SJSA1 (cell line): ENCODE measurements around the gene BTBD17. TPM values are rescaled to one million over a fixed set of nuclear protein-coding genes. Genes with fewer than 3 reads are reported as not detected.
"Not testable (repeated sequence)": the region's sequence is repeated elsewhere in the genome, so short reads cannot be mapped to it uniquely, and the experiment has no call there.

ENCODE experiments used
- DNase-seq, 2 experiments: peaks; one replicate each; pipeline ENCODE4 v3.0.0-alpha.2; 2015 to 2020; ENCODE audit warnings: low spot score in 2 of 2, low read depth in 1 of 2
- H3K27ac ChIP-seq: fragments of 250-450 bp; sonication (Bioruptor Pico); 2 replicates; pipeline ENCODE4 v1.5.1; 2020; ENCODE audit warnings: mild to moderate bottlenecking, moderate library complexity
- H3K27me3 ChIP-seq: fragments of 250-450 bp; sonication (Bioruptor Pico); replicated peaks from 2 replicates; pipeline ENCODE4 v1.5.1; 2020; ENCODE audit warnings: mild to moderate bottlenecking, moderate library complexity
- H3K36me3 ChIP-seq: fragments of 250-450 bp; sonication (Bioruptor Pico); 2 replicates; pipeline ENCODE4 v1.5.1; 2020; ENCODE audit warnings: mild to moderate bottlenecking
- H3K4me1 ChIP-seq: fragments of 250-450 bp; sonication (Bioruptor Pico); replicated peaks from 2 replicates; pipeline ENCODE4 v1.6.1; 2021; ENCODE audit warnings: mild to moderate bottlenecking
- H3K4me3 ChIP-seq: fragments of 250-450 bp; sonication (Bioruptor Pico); 2 replicates; pipeline ENCODE4 v1.5.1; 2020; ENCODE audit warnings: mild to moderate bottlenecking
- H3K9me3 ChIP-seq: fragments of 250-450 bp; sonication (Bioruptor Pico); replicated peaks from 2 replicates; pipeline ENCODE4 v1.5.1; 2020; ENCODE audit warnings: mild to moderate bottlenecking
- total RNA-seq: library from RNA; depleted of rRNA; stranded (reverse); fragments of >200 nt; shearing (Covaris generic); gene quantifications from 2 replicates; pipeline ENCODE4 v1.2.3, GENCODE V29; 2014; rRNA removed

Gene BTBD17
- total RNA-seq: not detected in 2 replicates

DNA sequence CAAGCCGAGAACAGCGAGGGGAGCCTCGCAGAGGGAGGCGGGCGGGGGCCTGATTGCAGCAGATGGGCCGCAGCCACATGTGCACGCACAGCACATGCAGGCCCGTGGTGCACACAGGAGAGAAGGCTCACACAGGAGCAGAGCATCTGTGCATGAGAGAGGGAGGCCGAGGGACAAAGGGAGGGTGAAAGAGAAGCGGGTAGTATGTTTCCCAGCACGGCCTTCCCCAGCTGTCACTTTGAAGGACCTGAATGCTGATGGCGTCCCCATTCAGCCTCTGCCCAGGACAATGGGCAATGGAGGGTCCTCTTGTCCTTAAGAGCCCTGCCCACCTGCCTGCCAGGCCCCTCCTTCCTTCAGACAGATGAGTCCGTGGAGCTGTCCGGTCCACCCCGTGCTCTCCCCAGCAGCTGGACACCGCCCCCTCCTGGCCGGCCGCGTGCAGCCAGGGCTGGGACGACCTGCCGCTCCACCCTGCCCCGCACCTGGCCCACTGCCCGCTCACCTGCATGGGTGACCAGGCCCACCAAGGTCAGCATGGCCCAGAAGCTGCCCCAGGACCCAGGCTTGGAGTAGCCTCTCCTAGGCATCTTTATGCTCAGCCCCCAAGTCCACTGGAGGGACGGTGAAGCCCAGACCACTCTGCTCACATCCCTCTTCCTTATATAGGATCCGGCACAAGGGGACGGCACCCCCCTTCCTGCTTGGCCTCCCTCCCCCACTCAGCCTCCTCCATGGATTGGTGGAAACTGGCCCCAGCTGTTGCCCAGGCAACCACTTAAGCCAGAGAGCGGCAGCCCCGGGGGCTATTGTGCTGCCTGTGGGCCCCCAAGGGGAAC, at the start of gene BTBD17:
BTBD17 (minus strand) TSS at position 639 of the 839 bp plus-strand sequence; CDS start at position 590, 49 bp downstream.
- H3K27ac ChIP-seq: no peak within 1 kb of the TSS
- peaks cover 5% of the 10 kb centered on the region; the same call in 1 of the 2 replicates for H3K9me3 ChIP-seq
- no peak within 1 kb of the TSS for H3K4me3 ChIP-seq
- H3K27me3 ChIP-seq: peaks cover 81% of the 10 kb centered on the region
- no peaks in the 10 kb centered on the region for H3K36me3 ChIP-seq
- DNase-seq: no peak
- peaks cover 10% of the 10 kb centered on the region for H3K4me1 ChIP-seq

DNA sequence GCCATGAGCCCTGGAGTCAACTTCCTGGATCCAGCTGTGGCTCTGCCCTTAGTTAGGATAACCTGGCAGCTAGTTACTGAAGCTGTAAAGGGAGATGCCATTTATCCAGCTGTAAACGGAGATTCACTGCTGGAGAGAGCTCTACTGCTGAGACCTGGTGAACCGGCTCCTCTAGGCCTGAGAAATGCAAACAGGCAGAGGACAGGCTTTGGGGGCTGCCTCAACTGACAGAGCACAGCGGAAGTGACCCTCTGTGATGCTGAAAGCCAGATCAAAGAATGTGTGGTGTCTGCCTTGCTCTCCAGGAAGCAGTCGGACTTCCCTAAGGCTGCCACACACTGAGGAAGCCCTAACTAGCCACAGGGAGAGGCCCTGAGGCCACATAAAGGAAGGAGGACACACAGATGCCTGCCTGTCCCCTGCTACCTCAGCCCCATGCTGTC, 48.4 kb upstream of the BTBD17 start:
- Histone ChIP-seq H3K36me3 (no peaks in the 10 kb centered on the region), H3K4me3 (no peak overlapping the region), H3K27ac (no peak overlapping the region), H3K27me3 (no peaks in the 10 kb centered on the region), H3K4me1 (peaks cover 38% of the 10 kb centered on the region), H3K9me3 (no peaks in the 10 kb centered on the region)
- DNase-seq: no peak

GRCh38 chr17:74408815-74409214, 47.1 kb upstream of the BTBD17 start:
- Histone ChIP-seq H3K9me3 (no peaks in the 10 kb centered on the region), H3K36me3 (no peaks in the 10 kb centered on the region), H3K27me3 (no peaks in the 10 kb centered on the region), H3K27ac (peak overlapping the region; percentile 64), H3K4me1 (peaks cover 38% of the 10 kb centered on the region), H3K4me3 (no peak overlapping the region)
- peak in 1 of 2 experiments; percentile 90 for DNase-seq

GRCh38 chr17:74408262-74408661, 46.6 kb upstream of the BTBD17 start:
- no peaks in the 10 kb centered on the region for H3K27me3 ChIP-seq
- DNase-seq: peak; percentile 83 to 91
- H3K36me3 ChIP-seq: no peaks in the 10 kb centered on the region
- peaks cover 38% of the 10 kb centered on the region for H3K4me1 ChIP-seq
- H3K27ac ChIP-seq: peak overlapping the region; percentile 64
- no peak overlapping the region for H3K4me3 ChIP-seq
- no peaks in the 10 kb centered on the region for H3K9me3 ChIP-seq

GRCh38 chr17:74407384-74407783, 45.7 kb upstream of the BTBD17 start:
- DNase-seq: peak; percentile 61 to 72
- no peaks in the 10 kb centered on the region for H3K36me3 ChIP-seq
- no peaks in the 10 kb centered on the region for H3K9me3 ChIP-seq
- H3K4me3 ChIP-seq: no peak overlapping the region
- peaks cover 38% of the 10 kb centered on the region for H3K4me1 ChIP-seq
- H3K27me3 ChIP-seq: no peaks in the 10 kb centered on the region
- H3K27ac ChIP-seq: no peak overlapping the region; the same call in none of the 2 replicates

GRCh38 chr17:74405311-74405710, 43.6 kb upstream of the BTBD17 start:
- H3K9me3 ChIP-seq, H3K27ac ChIP-seq, H3K36me3 ChIP-seq, H3K27me3 ChIP-seq, H3K4me3 ChIP-seq, DNase-seq: not testable (repeated sequence)
- peaks cover 36% of the 10 kb centered on the region for H3K4me1 ChIP-seq

DNA sequence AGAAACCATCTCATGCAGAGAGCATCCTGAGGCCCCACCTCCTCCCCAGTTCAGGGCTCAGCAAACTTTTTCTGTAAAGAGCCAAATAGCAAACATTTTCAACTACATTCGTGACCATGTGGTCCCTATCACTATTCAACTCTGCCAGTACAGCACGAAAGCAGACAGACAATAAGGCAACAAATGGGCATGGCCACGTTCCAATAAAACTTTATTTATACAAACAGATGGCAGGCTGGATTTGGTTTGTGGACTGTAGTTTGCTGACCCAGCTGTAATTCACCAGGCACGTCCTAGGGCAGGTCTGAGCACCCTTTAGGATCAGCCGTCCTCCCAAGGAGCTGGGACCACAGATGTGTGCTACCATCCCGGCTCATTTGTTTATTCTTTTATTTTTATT, 43.1 kb upstream of the BTBD17 start:
- Histone ChIP-seq H3K4me1 (peaks cover 31% of the 10 kb centered on the region), H3K27me3 (no peaks in the 10 kb centered on the region), H3K27ac (no peak overlapping the region), H3K36me3 (no peaks in the 10 kb centered on the region), H3K4me3 (no peak overlapping the region), H3K9me3 (no peaks in the 10 kb centered on the region)
- DNase-seq: no peak

DNA sequence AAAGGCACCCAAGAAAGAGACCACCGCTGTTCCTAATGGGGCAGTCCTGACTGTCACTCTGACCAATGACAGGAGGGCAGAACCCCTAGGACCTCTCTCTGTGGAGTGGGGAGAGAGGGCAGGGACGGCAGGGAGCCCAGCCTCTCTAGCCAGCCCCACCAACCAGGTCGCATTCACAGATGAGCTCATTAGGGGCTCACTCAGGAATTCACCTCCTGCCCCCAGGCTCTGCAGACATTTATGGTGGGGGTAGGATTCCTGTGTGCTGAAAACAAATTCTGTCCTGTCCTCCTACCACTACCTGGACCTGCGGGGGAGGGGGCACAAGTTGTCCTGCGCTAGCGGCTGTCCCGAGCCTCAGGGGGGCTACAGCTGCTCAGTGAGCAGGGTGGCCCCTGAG, 42.5 kb upstream of the BTBD17 start:
- Histone ChIP-seq H3K36me3 (no peaks in the 10 kb centered on the region), H3K27me3 (0 out of 2 replicates have a peak, but pooled peaks cover under 1% of the 10 kb centered on the region), H3K9me3 (no peaks in the 10 kb centered on the region), H3K27ac (no peak overlapping the region), H3K4me1 (peaks cover 25% of the 10 kb centered on the region), H3K4me3 (no peak overlapping the region)
- no peak for DNase-seq

DNA sequence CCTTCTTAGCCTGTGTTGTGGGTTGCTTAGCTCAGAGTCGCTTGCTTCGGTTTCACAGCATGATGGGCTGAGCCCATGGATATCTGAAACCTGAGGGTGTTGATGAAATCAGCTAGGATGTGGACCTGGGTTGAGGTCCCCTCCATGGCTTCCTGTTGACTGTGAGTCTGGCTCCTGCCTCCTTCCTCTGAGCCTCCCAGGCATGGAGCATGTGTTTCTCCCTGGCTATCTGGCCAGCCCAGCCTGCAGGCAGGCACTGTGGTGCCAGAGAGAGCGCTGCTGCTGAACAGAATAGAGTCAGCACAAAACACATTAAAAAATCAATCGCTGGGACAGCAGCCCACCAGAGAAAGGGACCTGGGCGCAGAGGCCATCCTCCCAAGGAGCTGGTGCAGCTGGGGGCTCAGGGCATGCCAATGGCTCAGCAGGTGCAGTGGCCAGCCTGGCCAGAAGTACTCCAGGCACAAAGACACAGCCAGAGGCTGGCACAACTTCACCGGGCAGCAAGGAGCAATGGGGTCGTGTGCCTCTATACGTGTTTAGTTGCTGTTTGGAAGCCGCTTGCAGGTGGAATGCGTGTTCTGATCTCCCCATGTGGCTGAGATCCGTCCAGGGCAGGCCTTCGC, 42.0 kb upstream of the BTBD17 start:
- Histone ChIP-seq H3K4me1 (peaks cover 21% of the 10 kb centered on the region), H3K36me3 (no peaks in the 10 kb centered on the region), H3K27ac (no peak overlapping the region), H3K9me3 (no peaks in the 10 kb centered on the region), H3K4me3 (no peak overlapping the region), H3K27me3 (0 out of 2 replicates have a peak, but pooled peaks cover 5% of the 10 kb centered on the region)
- DNase-seq: no peak

DNA sequence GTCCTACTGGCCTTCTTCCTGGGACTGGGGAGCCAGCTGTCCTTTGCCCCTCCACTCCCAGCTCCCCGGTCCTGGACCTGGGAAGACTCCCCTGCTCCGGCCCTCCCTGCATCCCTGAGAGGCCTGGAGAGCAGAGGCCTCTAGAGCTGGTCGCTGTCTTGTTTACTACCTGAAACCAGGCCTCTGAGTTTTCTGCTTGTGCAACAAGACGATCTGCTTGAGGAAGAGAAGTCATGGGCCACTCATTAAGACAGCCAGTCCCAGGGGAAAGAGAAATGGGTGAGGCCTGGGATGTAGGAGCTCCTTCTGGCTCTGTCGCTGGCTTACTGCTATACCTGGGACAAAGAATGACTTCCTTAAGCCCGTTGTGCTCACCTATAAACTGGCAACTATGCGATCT, 40.4 kb upstream of the BTBD17 start:
- Histone ChIP-seq H3K27ac (no peak overlapping the region), H3K4me3 (no peak overlapping the region), H3K36me3 (no peaks in the 10 kb centered on the region), H3K4me1 (peaks cover 6% of the 10 kb centered on the region), H3K27me3 (0 out of 2 replicates have a peak, but pooled peaks cover 5% of the 10 kb centered on the region), H3K9me3 (no peaks in the 10 kb centered on the region)
- no peak for DNase-seq

DNA sequence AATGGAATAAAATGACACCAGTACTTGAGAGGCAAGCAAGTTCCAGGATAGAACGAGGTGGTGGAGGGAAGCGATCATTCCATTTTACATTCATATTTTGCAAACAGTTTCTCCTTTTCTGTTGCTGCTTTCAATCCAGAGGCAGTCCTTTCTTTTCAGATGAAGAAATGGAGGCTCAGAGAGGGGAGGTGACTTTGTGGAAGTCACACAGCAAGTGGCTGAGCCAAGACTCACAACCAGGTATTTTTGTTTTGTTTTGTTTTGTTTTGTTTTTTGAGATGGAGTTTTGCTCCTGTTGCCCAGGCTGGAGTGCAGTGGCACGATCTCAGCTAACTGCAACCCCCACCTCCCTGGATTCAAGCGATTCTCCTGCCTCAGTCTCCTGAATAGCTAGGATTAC, 34.9 kb upstream of the BTBD17 start:
- no peak overlapping the region for H3K27ac ChIP-seq
- no peaks in the 10 kb centered on the region for H3K9me3 ChIP-seq
- H3K4me1 ChIP-seq: no peaks in the 10 kb centered on the region
- H3K4me3 ChIP-seq: no peak overlapping the region
- H3K36me3 ChIP-seq: no peaks in the 10 kb centered on the region
- 0 out of 2 replicates have a peak, but pooled peaks cover 5% of the 10 kb centered on the region for H3K27me3 ChIP-seq
- no peak for DNase-seq

GRCh38 chr17:74394977-74395376, 33.3 kb upstream of the BTBD17 start:
- H3K9me3 ChIP-seq: no peaks in the 10 kb centered on the region
- DNase-seq: no peak
- no peak overlapping the region for H3K27ac ChIP-seq
- H3K4me3 ChIP-seq: no peak overlapping the region
- 0 out of 2 replicates have a peak, but pooled peaks cover 5% of the 10 kb centered on the region for H3K27me3 ChIP-seq
- H3K36me3 ChIP-seq: no peaks in the 10 kb centered on the region
- no peaks in the 10 kb centered on the region for H3K4me1 ChIP-seq

- no peaks in the 10 kb centered on the region for H3K9me3 ChIP-seq
- H3K27ac ChIP-seq: no peak overlapping the region
- no peak overlapping the region for H3K4me3 ChIP-seq
- no peak for DNase-seq
- no peaks in the 10 kb centered on the region for H3K4me1 ChIP-seq
- H3K27me3 ChIP-seq: 0 out of 2 replicates have a peak, but pooled peaks cover 5% of the 10 kb centered on the region
- H3K36me3 ChIP-seq: no peaks in the 10 kb centered on the region
Measured at GRCh38 chr17:74394275-74394950, 32.7 kb upstream of the BTBD17 start.
